Measurements from ENCODE around the gene SLC30A7. TPM values are rescaled to one million over a fixed set of nuclear protein-coding genes. Genes with fewer than 3 reads are reported as not detected.
"Not testable (repeated sequence)": the region's sequence is repeated elsewhere in the genome, so short reads cannot be mapped to it uniquely, and the experiment has no call there.

Gene SLC30A7
- total RNA-seq, 2 experiments from 2014 or later, result 32.4 to 32.6 TPM

- intact Hi-C loops (cut with micrococcal nuclease), result loop anchor here (2.0 to 5.0 kb wide), 2 partner anchors 327 to 593 kb away; no protein-coding TSS in a partner anchor
- CTCF ChIA-PET, result interaction anchor here (0.6 to 4.8 kb wide), 6 partner anchors 10 to 413 kb away, joined by 4 to 85 read pairs (median 18); no protein-coding TSS in a partner anchor
- Mint-ChIP-seq H3K27me3 (ENCODE audit: low read depth) (no peaks in the 10 kb centered on the region), H3K9me3 (no peaks in the 10 kb centered on the region), H3K4me3 (no peak overlapping the region), H3K27ac (no peak overlapping the region), H3K36me3 (ENCODE audit: low read depth) (no peaks in the 10 kb centered on the region), H3K4me1 (ENCODE audit: low read depth) (peaks cover 2% of the 10 kb centered on the region)
- no peak for DNase-seq
These were observed 25.9 kb upstream of the SLC30A7 start for GRCh38 chr1:100869996-100870395.

- Mint-ChIP-seq H3K9me3 (no peaks in the 10 kb centered on the region), H3K4me1 (ENCODE audit: low read depth) (peaks cover 2% of the 10 kb centered on the region), H3K27me3 (ENCODE audit: low read depth) (no peaks in the 10 kb centered on the region), H3K27ac (no peak overlapping the region), H3K36me3 (ENCODE audit: low read depth) (no peaks in the 10 kb centered on the region), H3K4me3 (no peak overlapping the region)
- CTCF ChIA-PET, result interaction anchor here (0.6 kb wide), 1 partner anchor 145 kb away, joined by 3 read pairs; no protein-coding TSS in a partner anchor
- no peak for DNase-seq
- intact Hi-C loops (cut with micrococcal nuclease), result no loop called here
These were observed 21.5 kb upstream of the SLC30A7 start for GRCh38 chr1:100874433-100874832.

- no peaks in the 10 kb centered on the region for H3K36me3 Mint-ChIP-seq (ENCODE audit: low read depth)
- H3K4me3 Mint-ChIP-seq, result no peak overlapping the region
- no peaks in the 10 kb centered on the region for H3K27me3 Mint-ChIP-seq (ENCODE audit: low read depth)
- H3K27ac Mint-ChIP-seq, result no peak overlapping the region
- DNase-seq, result no peak
- peaks cover 1% of the 10 kb centered on the region for H3K4me1 Mint-ChIP-seq (ENCODE audit: low read depth)
- CTCF ChIA-PET, result no interaction called here
- H3K9me3 Mint-ChIP-seq, result no peaks in the 10 kb centered on the region
- intact Hi-C loops (cut with micrococcal nuclease), result no loop called here
These were observed 20.7 kb upstream of the SLC30A7 start for GRCh38 chr1:100875228-100875627.

GRCh38 chr1:100876291-100876690 is 19.6 kb upstream of the SLC30A7 start:
- CTCF ChIA-PET, result interaction anchor here (0.6 kb wide), 1 partner anchor 1723 kb away, joined by 6 read pairs; no protein-coding TSS in a partner anchor
- intact Hi-C loops (cut with micrococcal nuclease), result no loop called here

GRCh38 chr1:100879422-100879821 is 16.5 kb upstream of the SLC30A7 start:
- intact Hi-C loops (cut with micrococcal nuclease), result no loop called here

More at GRCh38 chr1:100876291-100876690, 19.6 kb upstream of the SLC30A7 start:
- H3K36me3 Mint-ChIP-seq (ENCODE audit: low read depth), result no peaks in the 10 kb centered on the region
- no peaks in the 10 kb centered on the region for H3K27me3 Mint-ChIP-seq (ENCODE audit: low read depth)
- DNase-seq, result no peak
- H3K9me3 Mint-ChIP-seq, result no peaks in the 10 kb centered on the region
- no peak overlapping the region for H3K4me3 Mint-ChIP-seq
- no peaks in the 10 kb centered on the region for H3K4me1 Mint-ChIP-seq (ENCODE audit: low read depth)
- H3K27ac Mint-ChIP-seq, result no peak overlapping the region

GRCh38 chr1:100881687-100882086 is 14.2 kb upstream of the SLC30A7 start:
- H3K36me3 Mint-ChIP-seq (ENCODE audit: low read depth), result no peaks in the 10 kb centered on the region
- CTCF ChIA-PET, result interaction anchor here (3.1 kb wide), 1 partner anchor 12 kb away, joined by 24 read pairs; no protein-coding TSS in a partner anchor
- no peaks in the 10 kb centered on the region for H3K27me3 Mint-ChIP-seq (ENCODE audit: low read depth)
- H3K9me3 Mint-ChIP-seq, result no peaks in the 10 kb centered on the region
- intact Hi-C loops (cut with micrococcal nuclease), result no loop called here
- no peak overlapping the region for H3K4me3 Mint-ChIP-seq
- DNase-seq, result no peak
- no peaks in the 10 kb centered on the region for H3K4me1 Mint-ChIP-seq (ENCODE audit: low read depth)
- no peak overlapping the region for H3K27ac Mint-ChIP-seq

More at GRCh38 chr1:100879422-100879821, 16.5 kb upstream of the SLC30A7 start:
- no peak for DNase-seq
- Mint-ChIP-seq H3K4me3 (no peak overlapping the region), H3K27me3 (ENCODE audit: low read depth) (no peaks in the 10 kb centered on the region), H3K36me3 (ENCODE audit: low read depth) (no peaks in the 10 kb centered on the region), H3K27ac (no peak overlapping the region), H3K4me1 (ENCODE audit: low read depth) (no peaks in the 10 kb centered on the region), H3K9me3 (no peaks in the 10 kb centered on the region)
- CTCF ChIA-PET, result interaction anchor here (3.1 kb wide), 1 partner anchor 10 kb away, joined by 24 read pairs; no protein-coding TSS in a partner anchor

GRCh38 chr1:100882698-100883097 is 13.2 kb upstream of the SLC30A7 start:
- Mint-ChIP-seq H3K9me3 (no peaks in the 10 kb centered on the region), H3K27me3 (ENCODE audit: low read depth) (no peaks in the 10 kb centered on the region), H3K36me3 (ENCODE audit: low read depth) (no peaks in the 10 kb centered on the region), H3K4me3 (no peak overlapping the region), H3K4me1 (ENCODE audit: low read depth) (no peaks in the 10 kb centered on the region), H3K27ac (no peak overlapping the region)
- CTCF ChIA-PET, result no interaction called here
- intact Hi-C loops (cut with micrococcal nuclease), result no loop called here
- no peak for DNase-seq

GRCh38 chr1:100883963-100884362 is 11.9 kb upstream of the SLC30A7 start:
- Mint-ChIP-seq H3K27me3 (ENCODE audit: low read depth) (no peaks in the 10 kb centered on the region), H3K4me1 (ENCODE audit: low read depth) (peaks cover 2% of the 10 kb centered on the region), H3K27ac (no peak overlapping the region), H3K4me3 (no peak overlapping the region), H3K36me3 (ENCODE audit: low read depth) (peaks cover 3% of the 10 kb centered on the region), H3K9me3 (no peaks in the 10 kb centered on the region)
- DNase-seq, result no peak
- CTCF ChIA-PET, result interaction anchor here (0.6 to 1.2 kb wide), 4 partner anchors 13 to 429 kb away, joined by 3 to 4 read pairs (median 3); no protein-coding TSS in a partner anchor
- intact Hi-C loops (cut with micrococcal nuclease), result no loop called here

- H3K4me3 Mint-ChIP-seq; H3K27ac Mint-ChIP-seq; DNase-seq; intact Hi-C loops (cut with micrococcal nuclease); H3K27me3 Mint-ChIP-seq (ENCODE audit: low read depth); CTCF ChIA-PET: not testable (repeated sequence)
- H3K4me1 Mint-ChIP-seq (ENCODE audit: low read depth), result peaks cover 12% of the 10 kb centered on the region
- peaks cover 19% of the 10 kb centered on the region for H3K9me3 Mint-ChIP-seq
- peaks cover 16% of the 10 kb centered on the region for H3K36me3 Mint-ChIP-seq (ENCODE audit: low read depth)
These were observed 6.9 kb upstream of the SLC30A7 start for GRCh38 chr1:100889007-100889406.

- Mint-ChIP-seq H3K36me3 (ENCODE audit: low read depth) (peaks cover 16% of the 10 kb centered on the region), H3K9me3 (peaks cover 19% of the 10 kb centered on the region), H3K4me1 (ENCODE audit: low read depth) (peaks cover 16% of the 10 kb centered on the region)
- H3K27me3 Mint-ChIP-seq (ENCODE audit: low read depth); H3K27ac Mint-ChIP-seq; H3K4me3 Mint-ChIP-seq; DNase-seq: not testable (repeated sequence)
- CTCF ChIA-PET, result interaction anchor here (0.6 kb wide), 1 partner anchor 352 kb away, joined by 3 read pairs; the partner anchor contains the start of gene GPR88
- intact Hi-C loops (cut with micrococcal nuclease), result loop anchor here (10.0 kb wide), 1 partner anchor 625 kb away; the partner anchor contains the start of gene RTCA
These were observed 5.9 kb upstream of the SLC30A7 start for GRCh38 chr1:100889869-100890482.

GRCh38 chr1:100891380-100891779 is 4.5 kb upstream of the SLC30A7 start:
- CTCF ChIA-PET, result no interaction called here
- no peak overlapping the region for H3K27ac Mint-ChIP-seq
- intact Hi-C loops (cut with micrococcal nuclease), result loop anchor here (10.0 kb wide), 1 partner anchor 627 kb away; the partner anchor contains the start of gene RTCA
- peaks cover 19% of the 10 kb centered on the region for H3K9me3 Mint-ChIP-seq
- H3K36me3 Mint-ChIP-seq (ENCODE audit: low read depth), result peaks cover 20% of the 10 kb centered on the region
- H3K27me3 Mint-ChIP-seq (ENCODE audit: low read depth), result no peaks in the 10 kb centered on the region
- H3K4me1 Mint-ChIP-seq (ENCODE audit: low read depth), result peaks cover 16% of the 10 kb centered on the region
- DNase-seq, result no peak
- no peak overlapping the region for H3K4me3 Mint-ChIP-seq

- Mint-ChIP-seq H3K4me1 (ENCODE audit: low read depth) (peaks cover 19% of the 10 kb centered on the region), H3K27ac (no peak overlapping the region), H3K36me3 (ENCODE audit: low read depth) (peaks cover 27% of the 10 kb centered on the region), H3K27me3 (ENCODE audit: low read depth) (no peaks in the 10 kb centered on the region), H3K4me3 (no peak overlapping the region), H3K9me3 (peaks cover 19% of the 10 kb centered on the region)
- CTCF ChIA-PET, result interaction anchor here (0.6 kb wide), 1 partner anchor 190 kb away, joined by 3 read pairs; no protein-coding TSS in a partner anchor
- intact Hi-C loops (cut with micrococcal nuclease), result loop anchor here (10.0 kb wide), 1 partner anchor 628 kb away; the partner anchor contains the start of gene RTCA
- no peak for DNase-seq
These were observed 3.3 kb upstream of the SLC30A7 start for GRCh38 chr1:100892554-100892953.
